Jurkat, Clone E6-1 (cell line): ENCODE results near the gene PRKD1. TPM values are rescaled to one million over a fixed set of nuclear protein-coding genes. Genes with fewer than 3 reads are reported as not detected.

Experiments used
- DNase-seq: peaks from one replicate; pipeline ENCODE4 v3.0.0-alpha.2; 2011; ENCODE audit warnings: low read depth, low spot score
- H3K4me3 ChIP-seq: 2 replicates; pipeline ENCODE4 v1.5.1; 2011; ENCODE audit warnings: mild to moderate bottlenecking, low read length, control low read depth, moderate library complexity
- polyA plus RNA-seq: library from polyadenylated mRNA; unstranded; fragments of >200 nt; gene quantifications from one replicate; pipeline ENCODE4 v1.2.1, GENCODE V29; 2012; ENCODE audit warnings: missing spikeins; ENCODE audit not compliant: insufficient read length, insufficient read depth

The PRKD1 gene
- not detected for polyA plus RNA-seq

- H3K4me3 ChIP-seq: no peak within 1 kb of the TSS
- no peak for DNase-seq
Measured at GRCh38 chr14:29927376-29928116, at the start of gene PRKD1. Gene PRKD1 (minus strand): TSS chr14:29927847.

- DNase-seq: no peak
- H3K4me3 ChIP-seq: no peak overlapping the region
Measured at GRCh38 chr14:29971101-29971500, 43.5 kb upstream of the PRKD1 start.

GRCh38 chr14:29955087-29955486, 27.4 kb upstream of the PRKD1 start:
- DNase-seq: no peak
- H3K4me3 ChIP-seq: no peak overlapping the region

- no peak for DNase-seq
- no peak overlapping the region for H3K4me3 ChIP-seq
Measured at GRCh38 chr14:29953501-29953900, 25.9 kb upstream of the PRKD1 start.

GRCh38 chr14:29944091-29944490, 16.4 kb upstream of the PRKD1 start:
- no peak for DNase-seq
- H3K4me3 ChIP-seq: no peak overlapping the region

- DNase-seq: no peak
- H3K4me3 ChIP-seq: no peak overlapping the region
Measured at GRCh38 chr14:29941401-29941800, 13.8 kb upstream of the PRKD1 start.

- no peak overlapping the region for H3K4me3 ChIP-seq
- DNase-seq: no peak
Measured at GRCh38 chr14:29940482-29940881, 12.8 kb upstream of the PRKD1 start.

GRCh38 chr14:29937116-29937515, 9.5 kb upstream of the PRKD1 start:
- DNase-seq: no peak
- H3K4me3 ChIP-seq: no peak overlapping the region

GRCh38 chr14:29930283-29930682, 2.6 kb upstream of the PRKD1 start:
- no peak overlapping the region for H3K4me3 ChIP-seq
- no peak for DNase-seq

GRCh38 chr14:29928117-29928640, 532 bp upstream of the PRKD1 start:
- DNase-seq: no peak
- H3K4me3 ChIP-seq: no peak overlapping the region

GRCh38 chr14:29926701-29927375, 809 bp downstream of the PRKD1 start:
- H3K4me3 ChIP-seq: no peak overlapping the region
- no peak for DNase-seq

- DNase-seq: no peak
- no peak overlapping the region for H3K4me3 ChIP-seq
Measured at GRCh38 chr14:29926228-29926627, 1.4 kb downstream of the PRKD1 start.

GRCh38 chr14:29925736-29926135, 1.9 kb downstream of the PRKD1 start:
- H3K4me3 ChIP-seq: no peak overlapping the region
- DNase-seq: no peak

- H3K4me3 ChIP-seq: no peak overlapping the region
Measured at GRCh38 chr14:29925101-29925722, 2.4 kb downstream of the PRKD1 start.

GRCh38 chr14:29919845-29920244, 7.8 kb downstream of the PRKD1 start:
- DNase-seq: no peak
- no peak overlapping the region for H3K4me3 ChIP-seq

More at GRCh38 chr14:29925101-29925722, 2.4 kb downstream of the PRKD1 start:
- DNase-seq: no peak

GRCh38 chr14:29918981-29919380, 8.7 kb downstream of the PRKD1 start:
- no peak overlapping the region for H3K4me3 ChIP-seq

GRCh38 chr14:29913566-29913965, 14.1 kb downstream of the PRKD1 start:
- no peak overlapping the region for H3K4me3 ChIP-seq
- no peak for DNase-seq

More at GRCh38 chr14:29918981-29919380, 8.7 kb downstream of the PRKD1 start:
- DNase-seq: no peak

- no peak for DNase-seq
Measured at GRCh38 chr14:29911810-29912209, 15.8 kb downstream of the PRKD1 start.

GRCh38 chr14:29908652-29909577, 18.7 kb downstream of the PRKD1 start:
- no peak overlapping the region for H3K4me3 ChIP-seq
- no peak for DNase-seq

More at GRCh38 chr14:29911810-29912209, 15.8 kb downstream of the PRKD1 start:
- H3K4me3 ChIP-seq: no peak overlapping the region
